ENCODE measurements around the gene KATNAL1.

DNA sequence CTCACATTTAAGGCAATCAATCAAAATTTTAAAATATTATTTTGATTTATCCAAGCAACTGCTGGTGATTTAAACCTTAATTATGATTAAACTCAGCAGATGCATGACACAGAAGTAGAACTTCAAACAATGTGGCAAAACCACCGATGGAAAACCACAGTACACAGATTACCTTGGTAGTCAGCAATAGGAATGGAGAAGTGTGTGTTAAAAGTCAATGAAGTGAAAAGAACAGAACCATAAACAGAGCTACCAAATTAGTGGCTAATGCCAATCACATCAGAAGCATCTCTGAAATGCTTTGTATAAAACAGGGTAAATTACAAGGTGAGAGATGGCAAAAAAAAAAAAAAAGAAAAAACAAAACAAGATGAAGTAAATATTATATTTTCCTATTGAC lies 31.2 kb downstream of the KATNAL1 start:
- TF ChIP-seq, protein P1, sequence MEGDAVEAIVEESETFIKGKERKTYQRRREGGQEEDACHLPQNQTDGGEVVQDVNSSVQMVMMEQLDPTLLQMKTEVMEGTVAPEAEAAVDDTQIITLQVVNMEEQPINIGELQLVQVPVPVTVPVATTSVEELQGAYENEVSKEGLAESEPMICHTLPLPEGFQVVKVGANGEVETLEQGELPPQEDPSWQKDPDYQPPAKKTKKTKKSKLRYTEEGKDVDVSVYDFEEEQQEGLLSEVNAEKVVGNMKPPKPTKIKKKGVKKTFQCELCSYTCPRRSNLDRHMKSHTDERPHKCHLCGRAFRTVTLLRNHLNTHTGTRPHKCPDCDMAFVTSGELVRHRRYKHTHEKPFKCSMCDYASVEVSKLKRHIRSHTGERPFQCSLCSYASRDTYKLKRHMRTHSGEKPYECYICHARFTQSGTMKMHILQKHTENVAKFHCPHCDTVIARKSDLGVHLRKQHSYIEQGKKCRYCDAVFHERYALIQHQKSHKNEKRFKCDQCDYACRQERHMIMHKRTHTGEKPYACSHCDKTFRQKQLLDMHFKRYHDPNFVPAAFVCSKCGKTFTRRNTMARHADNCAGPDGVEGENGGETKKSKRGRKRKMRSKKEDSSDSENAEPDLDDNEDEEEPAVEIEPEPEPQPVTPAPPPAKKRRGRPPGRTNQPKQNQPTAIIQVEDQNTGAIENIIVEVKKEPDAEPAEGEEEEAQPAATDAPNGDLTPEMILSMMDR (IDR thresholded peaks at IDR 0.05; ENCODE audit: poor library complexity): no peak
- no peak for TF ChIP-seq EZH2phosphoT487 (IDR thresholded peaks at IDR 0.05; ENCODE audit: low read depth, severe bottlenecking, unreplicated experiment)
